Measurements from ENCODE around the gene ALPP.

Gene ALPP

GRCh38 chr2:232385660-232386489 is 7.3 kb downstream of the ALPP start:
- no peak overlapping the region for H3K4me3 ChIP-seq (ENCODE audit: low read depth, low read length)
- no peak for TF ChIP-seq CTCF (IDR thresholded peaks at IDR 0.05; ENCODE audit: borderline replicate concordance, insufficient read depth, low read depth, low read length)

GRCh38 chr2:232386490-232386739 is 7.9 kb downstream of the ALPP start:
- no peak overlapping the region for H3K4me3 ChIP-seq (ENCODE audit: low read depth, low read length)
- TF ChIP-seq CTCF (IDR thresholded peaks at IDR 0.05; ENCODE audit: borderline replicate concordance, insufficient read depth, low read depth, low read length), result no peak

- no peak overlapping the region for H3K4me3 ChIP-seq (ENCODE audit: low read depth, low read length)
- no peak for TF ChIP-seq CTCF (IDR thresholded peaks at IDR 0.05; ENCODE audit: borderline replicate concordance, insufficient read depth, low read depth, low read length)
Observed at GRCh38 chr2:232386740-232387450, 8.3 kb downstream of the ALPP start.

- TF ChIP-seq CTCF (IDR thresholded peaks at IDR 0.05; ENCODE audit: borderline replicate concordance, insufficient read depth, low read depth, low read length), result no peak
- no peak overlapping the region for H3K4me3 ChIP-seq (ENCODE audit: low read depth, low read length)
Observed at GRCh38 chr2:232387451-232388171, 9.1 kb downstream of the ALPP start.

- H3K4me3 ChIP-seq (ENCODE audit: low read depth, low read length), result no peak overlapping the region
- TF ChIP-seq CTCF (IDR thresholded peaks at IDR 0.05; ENCODE audit: borderline replicate concordance, insufficient read depth, low read depth, low read length), result no peak
Observed at GRCh38 chr2:232388324-232388891, 9.9 kb downstream of the ALPP start.

GRCh38 chr2:232389327-232389726 is 10.8 kb downstream of the ALPP start:
- TF ChIP-seq CTCF (IDR thresholded peaks at IDR 0.05; ENCODE audit: borderline replicate concordance, insufficient read depth, low read depth, low read length), result no peak
- no peak overlapping the region for H3K4me3 ChIP-seq (ENCODE audit: low read depth, low read length)

Measured in GM12875 (cell line).